NCI-H510A treated with DMSO at 0.1 percent for 48 hours (cell line): Measurements from ENCODE around the gene PPP1R12C.
A peak's percentile ranks its signal among the peaks of the same experiment; 100 is the strongest.
"Not testable (repeated sequence)": the region's sequence is repeated elsewhere in the genome, so short reads cannot be mapped to it uniquely, and the experiment has no call there.

Source experiments
- DNase-seq: peaks from one replicate; lab custom pipeline; 2025; lab: John Stamatoyannopoulos, UW

The PPP1R12C gene

DNA sequence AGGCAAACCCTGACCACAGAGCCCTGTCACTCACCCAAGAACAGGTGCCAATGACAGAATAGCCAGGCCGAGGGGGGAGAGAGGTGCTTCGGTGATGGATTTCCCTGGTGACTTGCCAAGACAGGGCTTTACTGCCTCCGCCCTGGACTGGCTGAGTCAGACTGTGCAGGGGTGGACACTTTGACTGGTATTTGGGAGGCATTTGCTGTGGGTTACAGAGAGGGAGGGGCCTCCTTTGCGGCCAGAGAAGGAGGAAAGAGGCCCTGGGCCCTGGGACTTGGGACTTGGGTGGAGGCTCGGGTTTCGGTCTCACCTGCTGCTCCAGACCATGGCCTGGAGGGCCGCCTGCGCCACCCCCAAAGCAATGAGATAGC, 46.3 kb downstream of the PPP1R12C start:
- DNase-seq, result no peak

DNA sequence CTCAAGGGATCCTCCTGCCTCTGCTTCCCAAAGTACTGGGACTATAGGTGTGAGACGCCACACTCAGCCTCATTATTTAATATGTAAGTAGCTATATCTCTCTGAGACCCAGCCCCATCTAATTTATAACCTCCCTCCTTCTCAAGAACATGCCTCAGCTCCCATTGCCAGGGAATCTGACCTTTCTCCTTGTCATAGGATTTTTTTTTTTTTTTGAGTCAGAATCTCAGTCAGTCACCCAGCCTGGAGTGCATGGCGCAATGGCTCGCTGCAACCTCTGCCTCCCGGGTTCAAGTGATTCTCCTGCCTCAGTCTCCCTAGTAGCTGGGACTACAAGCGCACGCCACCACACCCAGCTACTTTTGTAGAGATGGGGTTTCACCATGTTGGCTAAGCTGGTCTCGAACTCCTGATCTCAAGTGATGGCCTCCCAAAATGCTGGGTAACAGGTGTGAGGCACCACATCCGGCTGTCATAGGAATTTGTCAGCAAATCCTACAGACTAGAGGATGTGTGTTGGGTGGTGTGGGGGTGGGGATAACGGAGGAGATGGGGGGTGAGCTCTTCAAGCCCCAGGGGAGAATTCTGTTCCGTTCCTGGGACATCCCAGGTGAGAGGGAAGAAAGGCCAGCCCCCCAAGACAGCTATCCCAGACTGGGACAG, 46.8 kb downstream of the PPP1R12C start:
- DNase-seq, result no peak

DNA sequence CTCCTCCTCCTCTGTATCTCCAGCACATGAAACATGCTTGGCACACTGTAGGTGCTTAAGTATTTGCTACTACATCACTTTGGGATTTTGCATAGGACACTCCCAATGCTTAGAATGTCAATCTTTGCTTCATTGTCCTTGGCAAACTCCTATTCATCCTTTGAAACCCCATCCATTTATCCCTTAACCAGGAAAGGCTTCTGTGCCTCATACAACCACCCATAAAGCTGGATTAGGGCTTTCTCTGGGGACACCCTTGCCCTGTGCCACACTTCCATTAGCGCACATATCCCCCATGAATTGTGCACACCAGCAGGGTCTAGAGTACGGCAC, 47.6 kb downstream of the PPP1R12C start:
- DNase-seq, result no peak

DNA sequence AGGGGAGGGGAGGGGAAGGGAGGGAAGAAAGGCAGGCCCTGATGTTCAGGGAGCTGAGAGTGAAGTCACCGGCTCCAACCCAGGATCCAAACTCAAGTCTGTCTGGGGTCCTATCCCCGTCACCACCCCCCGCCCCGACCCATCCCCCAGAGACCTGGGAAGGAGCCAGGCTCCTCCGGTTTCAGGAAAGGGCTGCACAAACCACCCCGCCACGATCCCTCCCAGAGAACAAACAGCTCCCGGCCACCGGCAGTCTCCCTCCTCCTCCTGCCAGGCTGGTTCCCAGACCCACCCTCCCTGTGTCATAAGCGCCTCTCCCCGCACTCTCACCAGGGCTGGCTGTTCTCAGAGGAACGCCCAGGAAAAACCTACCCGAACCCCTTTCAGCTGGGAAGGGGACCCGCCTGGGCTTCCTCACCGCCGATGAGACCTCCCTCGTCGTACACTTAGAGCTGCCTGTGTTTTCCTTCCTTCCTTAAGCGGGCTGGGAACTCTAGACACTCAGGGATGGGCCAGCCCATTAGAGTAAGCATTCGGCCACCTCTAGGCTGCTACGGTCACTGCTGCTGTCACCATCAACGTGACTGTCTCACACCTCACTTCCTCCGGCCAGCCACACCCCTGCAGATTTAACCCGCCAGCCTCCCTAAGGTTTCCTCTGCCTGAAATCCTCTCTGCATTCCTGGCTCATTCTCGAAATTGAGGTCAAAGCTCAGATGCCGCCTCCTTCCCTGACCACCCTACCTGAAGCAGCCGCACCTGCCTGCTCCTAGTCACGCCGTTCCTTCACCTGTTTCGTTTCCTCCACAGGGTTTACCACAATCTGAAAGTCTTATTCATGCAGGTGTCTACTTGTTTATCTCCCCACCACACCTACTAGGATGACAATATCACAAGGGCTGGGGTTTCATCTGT, 48.2 kb downstream of the PPP1R12C start:
- no peak for DNase-seq

DNA sequence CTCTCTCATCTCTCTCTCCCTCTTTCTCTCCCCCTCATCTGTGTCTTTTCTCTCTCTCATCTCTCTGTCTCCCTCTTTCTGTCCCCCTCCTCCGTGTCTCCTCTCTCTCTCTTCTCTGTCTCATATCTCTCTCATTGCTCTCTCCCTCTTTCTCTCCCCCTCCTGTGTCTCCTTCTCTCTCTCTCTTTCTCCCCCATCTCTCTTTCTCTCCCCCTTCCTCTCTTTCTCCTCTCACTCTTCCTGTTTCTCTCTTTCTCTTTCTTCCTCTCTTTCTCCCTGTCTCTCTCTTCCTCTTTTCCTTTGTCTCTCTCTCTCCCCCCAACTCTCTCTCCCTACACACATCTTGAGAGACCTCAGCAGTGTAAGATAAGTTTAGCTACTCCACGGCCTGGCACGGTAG, 49.6 kb downstream of the PPP1R12C start:
- DNase-seq, result no peak

DNA sequence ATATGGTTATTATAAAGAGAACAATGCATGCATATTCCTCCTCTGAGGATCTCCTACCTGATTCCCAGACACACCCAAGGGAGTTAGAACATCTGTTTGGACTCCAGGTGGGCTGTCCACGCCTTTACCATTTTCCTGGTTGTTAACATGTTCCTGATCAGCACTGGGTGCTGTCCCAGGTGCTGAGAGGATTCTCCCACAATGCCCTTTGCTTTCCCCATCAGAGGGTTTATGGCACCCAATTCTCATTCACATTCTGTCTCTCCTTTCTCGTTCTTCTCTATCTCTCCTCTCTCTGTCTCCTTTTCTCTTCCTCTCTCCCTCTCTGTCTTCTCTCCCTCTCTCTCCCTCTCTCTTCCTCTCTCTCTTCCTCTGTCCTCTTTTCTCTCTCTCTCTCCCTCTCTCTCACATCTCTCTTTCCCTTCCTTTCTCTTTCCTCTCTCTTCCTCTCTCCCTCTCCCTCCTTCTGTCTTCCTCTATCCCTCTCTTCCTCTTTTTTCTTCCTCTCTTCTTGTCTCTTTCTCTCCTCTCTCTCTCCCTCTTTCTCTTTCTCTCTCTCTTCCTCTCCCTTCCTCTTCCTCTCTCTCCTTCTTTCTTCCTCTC, 51.2 kb downstream of the PPP1R12C start:
- no peak for DNase-seq

DNA sequence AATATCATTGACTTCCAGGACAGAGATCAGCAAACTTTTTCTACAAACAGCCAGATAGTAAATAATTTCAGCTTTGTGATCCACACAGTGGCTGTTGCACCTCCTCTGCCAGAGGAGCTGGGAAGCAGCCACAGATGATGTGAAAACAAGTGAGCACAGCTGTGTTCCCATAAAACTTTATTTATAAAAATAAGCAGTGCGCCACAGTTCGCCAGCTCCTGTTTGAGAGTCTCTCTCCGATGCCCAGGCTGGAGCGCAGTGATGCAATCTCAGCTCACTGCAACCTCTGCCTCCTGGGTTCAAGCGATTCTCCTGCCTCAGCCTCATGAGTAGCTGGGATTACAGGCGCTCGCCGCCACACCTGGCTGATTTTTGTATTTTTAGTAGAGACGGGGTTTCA, 51.9 kb downstream of the PPP1R12C start:
- not testable (repeated sequence) for DNase-seq

DNA sequence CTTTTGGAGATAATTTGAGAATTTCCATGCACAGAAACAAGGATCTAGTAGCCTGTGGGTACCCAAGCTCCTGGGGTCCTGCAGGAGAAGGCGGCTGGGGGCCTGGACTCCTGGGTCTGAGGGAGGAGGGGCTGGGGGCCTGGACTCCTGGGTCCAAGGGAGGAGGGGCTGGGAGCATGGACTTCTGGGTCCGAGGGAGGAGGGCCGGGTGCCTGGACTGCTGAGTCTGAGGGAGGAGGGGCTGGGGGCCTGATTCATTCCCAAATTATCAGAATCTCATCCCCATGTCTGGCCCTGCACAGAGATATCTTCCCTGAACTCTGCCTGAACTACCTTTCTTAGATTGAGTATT, 54.0 kb downstream of the PPP1R12C start:
- DNase-seq, result no peak

DNA sequence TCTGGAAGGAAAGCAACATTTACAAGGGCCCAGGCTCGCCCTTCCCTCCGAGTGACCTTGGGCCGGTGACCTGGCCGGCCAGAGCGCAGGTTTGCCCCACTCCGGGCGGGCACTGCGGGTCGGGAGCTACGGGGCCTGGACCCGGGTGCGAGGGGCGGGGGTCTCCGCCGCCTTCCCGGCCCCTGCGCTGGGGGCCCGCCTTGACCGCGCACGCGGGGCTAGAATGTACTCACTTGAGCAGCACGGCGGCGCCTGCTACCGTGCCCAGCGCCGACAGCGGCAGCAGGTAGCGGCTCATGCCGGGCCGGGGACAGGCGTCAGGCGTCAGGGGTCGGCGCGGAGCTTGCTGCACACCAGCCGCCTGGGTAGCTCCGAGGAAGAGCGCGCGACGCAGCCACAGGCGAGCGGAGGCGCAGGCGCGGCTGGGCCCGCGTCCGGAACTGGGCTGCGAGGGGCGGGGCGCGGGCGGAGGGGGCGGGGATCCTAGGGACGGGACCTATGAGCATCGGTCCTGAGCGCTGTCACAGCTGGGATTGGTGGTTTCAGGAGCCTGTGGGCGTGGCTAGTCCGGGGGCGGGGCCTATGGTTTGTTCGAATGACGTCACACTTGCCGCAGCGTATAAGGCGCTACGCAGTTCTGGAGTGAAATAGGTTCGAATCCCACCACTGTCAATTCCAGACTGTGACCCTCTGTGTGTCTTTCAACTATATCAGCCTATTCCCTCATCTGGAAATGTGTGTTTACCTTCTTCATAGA, 54.5 kb downstream of the PPP1R12C start, which contains the start of gene RDH13:
TSS of gene RDH13 (minus strand) at position 414 of the 757 bp plus-strand sequence. CDS start at position 298, 116 bp downstream.
- peak; percentile 21 for DNase-seq

DNA sequence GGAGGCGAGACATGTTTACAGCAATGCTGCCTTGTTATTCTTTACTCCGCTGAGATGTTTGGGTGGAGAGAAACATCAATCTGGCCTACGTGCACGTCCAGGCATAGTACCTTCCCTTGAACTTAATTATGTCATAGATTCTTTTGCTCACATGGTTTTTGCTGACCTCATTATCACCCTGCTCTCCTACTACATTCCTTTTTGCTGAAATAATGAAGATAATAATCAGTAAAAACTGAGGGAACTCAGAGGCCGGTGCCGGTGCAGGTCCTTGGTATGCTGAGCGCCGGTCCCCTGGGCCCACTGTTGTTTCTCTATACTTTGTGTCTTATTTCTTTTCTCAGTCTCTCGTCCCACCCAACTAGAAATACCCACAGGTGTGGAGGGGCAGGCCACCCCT, 57.1 kb downstream of the PPP1R12C start:
- DNase-seq, result not testable (repeated sequence)

DNA sequence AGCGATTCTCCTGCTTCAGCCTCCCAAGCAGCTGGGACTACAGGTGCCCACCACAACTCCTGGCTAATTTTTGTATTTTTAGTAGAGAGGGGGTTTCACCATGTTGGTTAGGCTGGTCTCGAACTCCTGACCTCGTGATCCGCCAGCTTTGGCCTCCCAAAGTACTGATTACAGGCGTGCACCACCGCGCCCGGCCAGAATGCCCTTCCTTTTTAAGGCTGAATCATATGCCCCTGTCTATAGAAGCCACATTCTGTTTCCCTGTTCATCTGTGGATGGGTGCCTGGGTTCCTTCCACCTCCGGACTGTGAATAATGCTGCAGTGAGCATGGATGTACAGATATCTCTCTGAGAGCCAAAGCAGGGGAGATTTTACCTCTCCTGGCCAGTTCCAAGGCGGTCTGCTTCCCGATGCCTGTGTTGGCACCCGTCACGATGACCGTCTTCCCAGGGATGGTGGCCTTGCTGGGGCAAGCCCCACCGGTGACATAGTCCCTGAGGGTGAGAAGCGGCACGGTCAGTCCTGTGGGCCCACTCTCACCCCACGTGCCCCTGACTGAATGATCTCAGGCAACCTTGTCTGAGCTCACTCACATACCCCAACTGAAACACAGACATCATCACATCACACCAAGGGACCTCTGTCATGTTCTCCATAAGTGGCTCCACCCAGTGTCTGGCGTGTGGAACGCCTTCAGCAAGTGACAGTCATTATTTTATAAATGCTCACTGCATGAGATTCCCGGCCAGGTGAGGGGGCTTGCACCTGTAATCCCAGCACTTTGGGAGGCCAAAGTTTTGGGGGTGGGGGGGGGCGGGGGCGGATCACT, 58.4 kb downstream of the PPP1R12C start:
- no peak for DNase-seq

DNA sequence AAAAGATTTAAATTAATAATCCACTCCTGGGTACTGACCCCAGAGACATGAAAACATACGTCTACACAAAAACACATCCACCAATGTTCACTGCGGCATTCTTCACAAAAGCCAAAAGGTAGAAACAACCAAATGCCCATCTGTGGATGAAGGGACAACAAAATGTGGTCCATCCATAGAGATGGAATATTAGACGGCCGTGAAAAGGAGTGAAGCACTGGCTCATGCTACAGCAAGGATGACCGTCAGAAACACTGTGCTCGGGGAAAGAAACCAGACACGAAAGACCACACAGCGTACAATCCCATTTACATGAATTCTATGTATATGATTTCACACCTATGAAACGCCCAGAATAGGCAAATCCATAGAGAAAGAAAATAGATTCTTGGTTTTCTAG, 60.6 kb downstream of the PPP1R12C start:
- DNase-seq, result no peak

DNA sequence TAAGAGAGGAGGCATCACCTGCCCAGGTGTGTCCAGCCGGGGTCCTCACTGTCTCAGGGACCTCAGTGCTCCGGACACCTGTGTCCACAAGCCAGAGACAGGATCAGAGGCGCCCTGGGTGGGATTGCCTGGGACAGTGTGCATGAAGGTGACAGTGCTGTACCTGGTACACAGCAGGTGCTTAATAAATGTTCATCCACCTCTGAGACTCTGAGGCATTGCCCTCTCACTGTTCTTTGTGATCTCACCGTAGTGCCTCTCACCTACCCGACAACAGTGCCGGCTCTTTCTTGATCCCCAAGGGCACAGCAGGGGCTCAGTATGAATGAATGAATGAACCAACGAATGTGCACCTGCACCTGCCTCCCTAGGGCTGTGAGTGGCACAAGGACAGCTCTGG, 63.7 kb downstream of the PPP1R12C start:
- no peak for DNase-seq

DNA sequence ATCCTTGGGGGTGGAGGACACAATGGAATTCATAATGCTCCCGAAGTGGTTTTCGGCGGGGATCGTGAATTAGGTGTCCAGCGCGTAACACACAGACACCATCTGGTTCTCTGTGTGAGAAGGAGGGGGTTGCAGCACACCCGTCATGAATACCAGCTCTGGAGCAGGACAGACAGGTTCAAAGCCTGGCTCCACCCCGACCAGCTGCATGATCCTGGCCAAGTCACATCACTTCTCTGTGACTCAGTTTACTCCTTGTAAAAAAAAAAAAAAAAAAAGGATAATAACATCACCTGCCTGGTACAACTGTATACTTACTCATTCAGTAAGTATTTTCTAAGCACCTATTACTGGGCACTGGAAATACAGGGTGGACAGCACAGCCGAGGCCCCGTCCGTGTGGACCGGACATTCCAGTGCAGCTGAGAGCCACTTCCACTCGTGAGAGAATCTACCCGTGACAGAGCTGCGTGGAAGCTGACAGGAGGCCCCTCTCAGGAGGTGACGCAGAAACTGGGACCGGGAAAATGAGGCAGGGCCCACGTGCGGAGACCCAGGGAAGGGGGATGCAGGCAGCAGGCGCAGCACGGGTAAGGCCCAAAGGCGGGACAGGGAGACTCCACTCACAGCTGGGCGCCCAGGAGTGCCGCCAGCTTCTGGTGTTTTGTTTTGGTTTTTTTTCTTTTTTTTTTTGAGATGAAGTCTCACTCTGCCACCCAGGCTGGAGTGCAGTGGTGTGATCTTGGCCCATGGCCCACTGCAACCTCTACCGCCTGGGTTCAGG, 66.5 kb downstream of the PPP1R12C start:
- DNase-seq, result no peak

DNA sequence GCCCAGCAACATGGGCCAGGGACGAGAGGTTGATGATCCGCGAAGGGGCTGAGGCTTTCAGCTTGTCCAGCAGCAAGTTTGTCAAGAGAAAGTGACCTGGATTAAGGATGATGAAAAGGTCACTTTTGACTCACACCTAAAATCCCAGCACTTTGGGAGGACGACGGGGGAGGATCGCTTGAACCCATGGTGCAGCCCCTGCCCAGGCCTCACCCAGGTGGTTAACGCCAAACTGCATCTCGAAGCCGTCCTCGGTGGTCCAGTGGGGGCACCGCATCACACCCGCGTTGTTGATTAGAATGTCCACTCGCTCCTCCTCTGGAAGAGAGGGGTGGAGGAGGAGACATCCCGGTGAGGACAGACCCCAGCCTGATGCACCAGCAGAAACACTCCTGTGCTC, 69.0 kb downstream of the PPP1R12C start:
- DNase-seq, result no peak

DNA sequence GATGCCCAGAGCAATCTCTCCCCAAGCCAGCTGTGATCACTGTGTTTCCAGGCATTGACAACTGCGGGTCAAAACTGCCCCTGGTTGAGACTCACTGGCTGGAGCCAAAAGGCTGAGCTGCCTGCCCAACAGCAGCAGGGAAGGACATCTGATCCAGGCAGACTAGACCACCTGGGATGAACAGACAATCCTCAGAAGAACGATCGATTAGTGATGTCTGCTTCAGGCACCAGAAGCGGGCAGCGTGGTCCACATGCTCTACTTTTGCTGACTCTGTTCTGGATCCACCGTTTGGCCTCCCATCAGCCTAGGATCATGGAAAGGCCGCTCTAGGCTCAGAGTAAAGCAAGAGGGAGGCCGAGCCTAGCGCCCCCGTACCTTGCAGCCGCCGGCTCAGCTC, 69.5 kb downstream of the PPP1R12C start:
- DNase-seq, result no peak

DNA sequence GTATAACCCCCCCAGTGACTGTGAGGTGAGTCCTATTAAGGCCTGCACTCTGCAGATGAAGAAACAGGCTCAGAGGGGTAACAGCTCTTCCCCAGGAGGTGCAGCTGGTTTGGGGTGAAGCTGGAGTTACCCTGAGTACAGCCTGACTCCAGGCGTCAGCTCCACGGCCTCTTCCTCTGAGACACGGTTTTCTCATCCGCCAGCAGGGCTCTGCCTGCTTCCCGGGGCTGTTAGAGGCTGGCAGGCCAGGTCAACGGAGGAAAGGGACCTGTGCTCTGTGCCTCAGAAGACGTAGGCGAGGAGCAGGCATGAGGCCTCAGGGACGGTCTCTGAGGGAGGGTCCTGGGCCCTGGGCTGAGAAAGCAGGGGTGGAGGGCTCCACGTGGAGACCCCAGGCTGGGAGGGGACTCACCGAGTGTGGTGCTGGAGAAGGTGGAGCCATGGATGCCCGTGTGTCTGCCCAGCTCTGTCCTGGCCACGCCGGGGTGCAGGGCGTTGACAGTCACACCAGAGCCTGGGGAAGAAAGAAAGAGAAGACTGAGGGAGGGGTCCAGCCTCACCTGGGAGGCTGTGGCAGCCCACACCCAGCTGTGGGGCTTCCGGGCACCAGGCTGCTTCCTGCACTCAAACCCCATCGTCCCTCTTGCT, 70.3 kb downstream of the PPP1R12C start:
- no peak for DNase-seq

DNA sequence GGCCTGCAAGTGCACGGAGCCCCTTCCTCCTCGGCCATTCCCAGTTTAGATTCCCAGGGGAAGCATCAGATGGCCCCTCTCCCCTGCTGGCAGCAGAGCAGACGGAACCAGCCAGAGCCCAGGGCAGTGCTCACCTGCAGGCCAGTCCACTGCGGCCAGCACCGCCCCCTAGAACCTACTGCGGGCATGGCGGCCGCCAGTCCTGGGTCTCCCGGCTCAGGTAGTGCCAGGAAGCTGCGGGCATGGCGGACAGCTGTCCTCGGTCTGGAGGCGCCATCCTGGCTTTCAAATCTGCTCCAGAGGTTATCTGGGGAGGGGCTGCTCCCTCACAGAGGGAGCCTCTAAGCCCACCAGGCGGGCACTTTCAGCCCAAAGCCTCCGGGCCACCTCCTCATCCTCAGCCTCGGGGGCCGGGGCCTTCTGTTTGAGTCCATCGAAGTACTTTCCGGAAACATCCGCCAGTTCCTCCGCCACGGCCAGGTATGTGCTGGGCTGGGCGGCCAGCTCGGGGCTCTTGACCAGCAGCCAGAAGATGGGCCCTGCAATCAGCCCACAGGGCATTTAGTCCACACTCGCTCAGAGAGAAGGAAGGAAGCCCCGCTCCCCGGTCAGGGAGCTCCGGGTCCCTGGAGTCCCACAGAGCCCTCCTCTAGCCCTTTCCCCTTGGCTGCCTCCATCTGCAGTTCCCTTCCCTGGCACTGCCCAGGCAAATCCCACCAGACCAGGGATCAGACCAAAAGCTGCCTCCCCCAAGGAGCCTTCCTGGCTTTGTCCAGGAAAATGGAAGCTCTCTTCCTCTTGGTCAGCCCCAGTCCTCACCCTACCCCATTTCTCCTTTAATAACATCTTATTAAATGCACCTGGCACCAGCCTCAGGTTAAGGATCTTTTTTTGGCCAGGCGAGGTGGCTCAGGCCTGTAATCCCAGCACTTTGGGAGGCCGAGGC, 72.4 kb downstream of the PPP1R12C start:
- no peak for DNase-seq

DNA sequence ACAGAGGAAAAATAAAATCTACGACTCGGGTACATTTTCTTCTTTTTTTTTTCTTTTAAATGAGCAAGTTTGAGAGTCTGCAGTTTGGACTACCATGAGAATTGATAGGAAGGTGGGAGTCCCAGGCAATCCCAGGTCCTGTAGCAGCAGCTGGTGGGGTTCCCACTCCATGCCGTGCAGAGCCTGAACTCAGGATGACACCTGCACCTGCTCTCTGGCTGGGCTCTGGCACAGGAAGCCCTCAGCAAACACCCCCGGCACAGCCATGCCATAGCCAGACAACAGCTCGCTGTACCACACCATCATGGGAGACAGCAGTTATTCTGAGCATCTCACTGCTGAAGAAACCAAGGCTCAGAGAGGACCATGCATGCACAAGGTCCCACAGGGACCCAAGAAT, 73.2 kb downstream of the PPP1R12C start:
- DNase-seq, result no peak
